Keratinocyte (primary cell): ENCODE measurements around the gene SAXO1. TPM values are rescaled to one million over a fixed set of nuclear protein-coding genes. Genes with fewer than 3 reads are reported as not detected.

Experiments
- DNase-seq: peaks from one replicate; pipeline ENCODE4 v3.0.0-alpha.2; 2011; ENCODE audit warnings: low read depth, missing footprints, low spot score
- FAIRE-seq: peaks from 2 replicates; lab custom pipeline; 2011; peaks lifted over from hg19 to GRCh38; lab: Jason Lieb, UNC
- H2AFZ ChIP-seq: 2 replicates; pipeline ENCODE4 v1.6.0; 2012; ENCODE audit warnings: low read length, control low read depth, inconsistent platforms; ENCODE audit not compliant: control insufficient read depth
- H3K27ac ChIP-seq: 2 replicates; pipeline ENCODE4 v1.5.1; 2011; ENCODE audit warnings: low read length; ENCODE audit not compliant: control insufficient read depth, insufficient read depth
- H3K27me3 ChIP-seq: 3 replicates; pipeline ENCODE4 v1.6.0; 2011; ENCODE audit warnings: low read length; ENCODE audit not compliant: control insufficient read depth, insufficient read depth; ENCODE audit errors: extremely low read depth
- H3K36me3 ChIP-seq, 2 experiments: 2 replicates in 1 of 2; 3 replicates in 1 of 2; pipeline ENCODE4 v1.5.1; 2011; ENCODE audit warnings: low read length in 2 of 2, mild to moderate bottlenecking in 1 of 2; ENCODE audit not compliant: control insufficient read depth in 2 of 2, insufficient read depth in 2 of 2; ENCODE audit errors: extremely low read depth in 1 of 2
- H3K4me1 ChIP-seq: 3 replicates; pipeline ENCODE4 v1.5.1; 2011; ENCODE audit warnings: low read length; ENCODE audit not compliant: control insufficient read depth, insufficient read depth; ENCODE audit errors: extremely low read depth
- H3K4me2 ChIP-seq: 3 replicates; pipeline ENCODE4 v1.6.0; 2011; ENCODE audit warnings: low read depth, low read length; ENCODE audit not compliant: control insufficient read depth, insufficient read depth; ENCODE audit errors: extremely low read depth
- H3K4me3 ChIP-seq, 3 experiments: fragments of 200-600 bp in 1 of 3; sonication (generic) in 1 of 3; 2 replicates in 2 of 3; 3 replicates in 1 of 3; pipeline ENCODE4 v1.5.1; 2011 to 2016; ENCODE audit warnings: low read length in 3 of 3, mild to moderate bottlenecking in 3 of 3, control low read depth in 2 of 3, inconsistent platforms in 1 of 3, low read depth in 1 of 3, mixed read lengths in 1 of 3, mixed run types in 1 of 3, moderate library complexity in 1 of 3; ENCODE audit not compliant: control insufficient read depth in 2 of 3, insufficient read depth in 2 of 3; ENCODE audit errors: extremely low read depth in 1 of 3
- H3K79me2 ChIP-seq: 2 replicates; pipeline ENCODE4 v1.6.0; 2012; ENCODE audit warnings: low read length; ENCODE audit not compliant: control insufficient read depth, insufficient read depth
- H3K9ac ChIP-seq: 3 replicates; pipeline ENCODE4 v1.6.0; 2011; ENCODE audit warnings: low read length; ENCODE audit not compliant: control insufficient read depth, insufficient read depth; ENCODE audit errors: extremely low read depth
- H3K9me1 ChIP-seq: 3 replicates; pipeline ENCODE4 v1.6.0; 2011; ENCODE audit warnings: low read length; ENCODE audit not compliant: control insufficient read depth, insufficient read depth; ENCODE audit errors: extremely low read depth
- H3K9me3 ChIP-seq: 2 replicates; pipeline ENCODE4 v1.5.1; 2012; ENCODE audit warnings: low read depth, low read length; ENCODE audit not compliant: control insufficient read depth
- H4K20me1 ChIP-seq: 3 replicates; pipeline ENCODE4 v1.6.0; 2011; ENCODE audit warnings: low read length; ENCODE audit not compliant: control insufficient read depth, insufficient read depth; ENCODE audit errors: extremely low read depth
- EZH2 ChIP-seq: IDR thresholded peaks from one replicate; pipeline ENCODE4 v1.6.1; 2012; ENCODE audit warnings: inconsistent platforms, mild to moderate bottlenecking, low read length, moderate library complexity
- dilution Hi-C: fragments of 300-500 bp; cut with MboI; formaldehyde crosslinking; loops from one replicate; pipeline ENCODE4 v1.7.0; 2020; ENCODE audit warnings: low sequenced_read_pairs; ENCODE audit not compliant: extremely low pct_ligation_motif_present
- polyA plus RNA-seq, 5 experiments: library from polyadenylated mRNA; depleted of rRNA in 3 of 5; stranded (reverse) in 3 of 5; stranded (forward) in 1 of 5; unstranded in 1 of 5; fragments of >200 nt; gene quantifications; 1 replicate in 1 of 5; 2 replicates in 3 of 5; 3 replicates in 1 of 5; pipeline versions ENCODE4 v1.2.1 to v1.2.3, GENCODE V29; 2011 to 2012; ENCODE audit warnings: missing spikeins in 2 of 5, low read depth in 1 of 5, low replicate concordance in 1 of 5
- TF ChIP-seq, protein P1 (sequence below), 3 experiments: IDR thresholded peaks in 1 of 3; conservative IDR thresholded peaks in 1 of 3; optimal IDR thresholded peaks in 1 of 3; 2 replicates in 2 of 3; 3 replicates in 1 of 3; pipeline versions ENCODE3 to v1.5.1; 2011; ENCODE audit warnings: low read length in 3 of 3, mild to moderate bottlenecking in 3 of 3, moderate library complexity in 2 of 3, control low read depth in 1 of 3, inconsistent platforms in 1 of 3; ENCODE audit not compliant: insufficient read depth in 2 of 3; ENCODE audit errors: extremely low read depth in 1 of 3

Gene SAXO1
- polyA plus RNA-seq, 1 donor (not counting 4 experiments of a cell fraction or from before 2014, with no cell fraction given), result not detected

DNA sequence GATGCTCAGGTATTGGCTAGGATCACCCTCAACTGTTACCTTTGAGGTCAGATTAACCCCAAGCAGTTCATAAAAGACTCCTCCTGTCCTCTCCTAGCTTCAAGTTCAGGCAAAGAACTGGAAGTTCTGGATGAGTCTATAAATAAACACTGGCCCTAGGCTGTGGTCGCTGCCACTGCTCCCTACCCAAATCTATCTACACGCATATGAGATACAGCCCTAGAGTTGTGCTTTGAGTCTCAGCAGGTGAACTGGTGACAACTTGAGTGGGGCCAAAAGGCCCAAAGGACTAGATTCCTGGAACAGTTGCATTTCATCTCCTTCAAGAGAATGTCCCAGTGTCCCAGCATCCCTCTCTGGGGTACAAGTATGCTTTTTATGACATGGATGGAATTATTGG is 62.6 kb downstream of the SAXO1 start:
- no peak overlapping the region for H3K4me3 ChIP-seq
- H3K27ac ChIP-seq, result no peak overlapping the region
- H3K4me2 ChIP-seq, result no peak overlapping the region
- no peaks in the 10 kb centered on the region for H3K4me1 ChIP-seq
- no peak for TF ChIP-seq EZH2
- TF ChIP-seq, protein P1, sequence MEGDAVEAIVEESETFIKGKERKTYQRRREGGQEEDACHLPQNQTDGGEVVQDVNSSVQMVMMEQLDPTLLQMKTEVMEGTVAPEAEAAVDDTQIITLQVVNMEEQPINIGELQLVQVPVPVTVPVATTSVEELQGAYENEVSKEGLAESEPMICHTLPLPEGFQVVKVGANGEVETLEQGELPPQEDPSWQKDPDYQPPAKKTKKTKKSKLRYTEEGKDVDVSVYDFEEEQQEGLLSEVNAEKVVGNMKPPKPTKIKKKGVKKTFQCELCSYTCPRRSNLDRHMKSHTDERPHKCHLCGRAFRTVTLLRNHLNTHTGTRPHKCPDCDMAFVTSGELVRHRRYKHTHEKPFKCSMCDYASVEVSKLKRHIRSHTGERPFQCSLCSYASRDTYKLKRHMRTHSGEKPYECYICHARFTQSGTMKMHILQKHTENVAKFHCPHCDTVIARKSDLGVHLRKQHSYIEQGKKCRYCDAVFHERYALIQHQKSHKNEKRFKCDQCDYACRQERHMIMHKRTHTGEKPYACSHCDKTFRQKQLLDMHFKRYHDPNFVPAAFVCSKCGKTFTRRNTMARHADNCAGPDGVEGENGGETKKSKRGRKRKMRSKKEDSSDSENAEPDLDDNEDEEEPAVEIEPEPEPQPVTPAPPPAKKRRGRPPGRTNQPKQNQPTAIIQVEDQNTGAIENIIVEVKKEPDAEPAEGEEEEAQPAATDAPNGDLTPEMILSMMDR (optimal IDR thresholded peaks at IDR 0.05 in 1 of 3, IDR thresholded peaks at IDR 0.05 in 1 of 3, conservative IDR thresholded peaks at IDR 0.05 in 1 of 3; ENCODE audit: extremely low read depth in 1 of 3, insufficient read depth in 2 of 3, low read length in 3 of 3), result no peak
- FAIRE-seq, result no peak
- H3K36me3 ChIP-seq, result no peaks in the 10 kb centered on the region
- no peaks in the 10 kb centered on the region for H3K79me2 ChIP-seq
- no peaks in the 10 kb centered on the region for H3K9me1 ChIP-seq
- H4K20me1 ChIP-seq, result no peaks in the 10 kb centered on the region
- no peak overlapping the region for H2AFZ ChIP-seq
- DNase-seq, result no peak
- dilution Hi-C loops, result no loop called here
- no peaks in the 10 kb centered on the region for H3K9me3 ChIP-seq
- no peak overlapping the region for H3K9ac ChIP-seq
- H3K27me3 ChIP-seq, result peaks cover 17% of the 10 kb centered on the region

- H3K9me1 ChIP-seq, result no peaks in the 10 kb centered on the region
- peaks cover 13% of the 10 kb centered on the region for H3K27me3 ChIP-seq
- no peaks in the 10 kb centered on the region for H4K20me1 ChIP-seq
- no peak overlapping the region for H3K4me3 ChIP-seq
- H2AFZ ChIP-seq, result no peak overlapping the region
- no peaks in the 10 kb centered on the region for H3K9me3 ChIP-seq
- no peaks in the 10 kb centered on the region for H3K36me3 ChIP-seq
- TF ChIP-seq, protein P1 (optimal IDR thresholded peaks at IDR 0.05 in 1 of 3, IDR thresholded peaks at IDR 0.05 in 1 of 3, conservative IDR thresholded peaks at IDR 0.05 in 1 of 3; ENCODE audit: extremely low read depth in 1 of 3, insufficient read depth in 2 of 3, low read length in 3 of 3), result no peak
- TF ChIP-seq EZH2, result no peak
- no peaks in the 10 kb centered on the region for H3K4me1 ChIP-seq
- H3K4me2 ChIP-seq, result no peak overlapping the region
- dilution Hi-C loops, result no loop called here
- H3K9ac ChIP-seq, result no peak overlapping the region
- H3K27ac ChIP-seq, result no peak overlapping the region
- FAIRE-seq (no peak), DNase-seq (no peak)
- H3K79me2 ChIP-seq, result no peaks in the 10 kb centered on the region
These were observed 63.9 kb downstream of the SAXO1 start for GRCh38 chr9:18969128-18969527.
